MCF 10A (cell line): ENCODE results near the gene TNFRSF18. TPM values are rescaled to one million over a fixed set of nuclear protein-coding genes. Genes with fewer than 3 reads are reported as not detected.

ENCODE experiments used
- BruUV-seq: library from RNA; stranded (reverse); fragments of 400-500 nt; replicated peaks from 2 replicates; lab custom pipeline; 2021; lab: Mats Ljungman, UMichigan
- CTCF ChIA-PET: fragments of 300-600 bp; sonication (Branson Sonifier 250); formaldehyde crosslinking; extraction: SDS; loops from one replicate; lab custom pipeline; 2021; ENCODE audit warnings: antibody characterized with exemption, inconsistent platforms; lab: Yijun Ruan, JAX
- POLR2A ChIA-PET: fragments of 300-600, 350-650 bp; sonication (Branson Sonifier 250); formaldehyde crosslinking; extraction: SDS; loops from one replicate; lab custom pipeline; 2020; ENCODE audit warnings: antibody characterized with exemption, inconsistent platforms; lab: Yijun Ruan, JAX
- DNase-seq: peaks from one replicate; pipeline ENCODE4 v3.0.0-alpha.2; 2018; ENCODE audit not compliant: unreplicated experiment
- H3K27ac Mint-ChIP-seq: one replicate; pipeline ENCODE4 v1.8.0; 2022; ENCODE audit warnings: mild to moderate bottlenecking, low read depth, mixed read lengths; ENCODE audit not compliant: unreplicated experiment
- H3K27me3 Mint-ChIP-seq: one replicate; pipeline ENCODE4 v1.8.0; 2022; ENCODE audit warnings: mixed read lengths; ENCODE audit not compliant: insufficient read depth, unreplicated experiment
- H3K36me3 Mint-ChIP-seq: one replicate; pipeline ENCODE4 v1.8.0; 2022; ENCODE audit warnings: mild to moderate bottlenecking, moderate library complexity, mixed read lengths; ENCODE audit not compliant: insufficient read depth, unreplicated experiment
- H3K4me1 Mint-ChIP-seq: one replicate; pipeline ENCODE4 v1.8.0; 2022; ENCODE audit warnings: mixed read lengths; ENCODE audit not compliant: insufficient read depth, unreplicated experiment
- H3K4me3 Mint-ChIP-seq: one replicate; pipeline ENCODE4 v1.8.0; 2022; ENCODE audit warnings: mild to moderate bottlenecking, moderate library complexity, mixed read lengths; ENCODE audit not compliant: unreplicated experiment
- H3K9me3 Mint-ChIP-seq: one replicate; pipeline ENCODE4 v1.8.0; 2022; ENCODE audit warnings: mixed read lengths; ENCODE audit not compliant: unreplicated experiment
- CTCF ChIP-seq: fragments of 200-600 bp; IDR thresholded peaks from one replicate; pipeline ENCODE4 v1.8.0; 2022; ENCODE audit warnings: antibody characterized with exemption, mild to moderate bottlenecking; ENCODE audit not compliant: unreplicated experiment
- intact Hi-C: fragments of 100-400 bp; cut with micrococcal nuclease; formaldehyde crosslinking; loops from 2 replicates; pipeline ENCODE4 v1.14.1; 2022
- microRNA-seq: library from miRNA; unstranded; fragments of <30 nt; microRNA quantifications from one replicate; pipeline ENCODE4 v1.2.0, GENCODE V29; 2022
- total RNA-seq: library from RNA; stranded (reverse); gene quantifications from 2 replicates; pipeline ENCODE4 v1.2.3, GENCODE V29; 2022

Gene TNFRSF18
- total RNA-seq, 1 experiment from 2014 or later = not detected

- no peak overlapping the region for H3K27ac Mint-ChIP-seq
- no peaks in the 10 kb centered on the region for H3K27me3 Mint-ChIP-seq
- H3K36me3 Mint-ChIP-seq = no peaks in the 10 kb centered on the region
- no peaks in the 10 kb centered on the region for H3K4me1 Mint-ChIP-seq
- intact Hi-C loops = no loop called here
- H3K4me3 Mint-ChIP-seq = no peak overlapping the region
- ChIA-PET POLR2A (no interaction called here), CTCF (no interaction called here)
- DNase-seq = no peak
- H3K9me3 Mint-ChIP-seq = peaks cover 18% of the 10 kb centered on the region
- no TSS peak for BruUV-seq
- TF ChIP-seq CTCF = no peak
Observed at GRCh38 chr1:1155258-1155657, 51.1 kb downstream of the TNFRSF18 start.

DNA sequence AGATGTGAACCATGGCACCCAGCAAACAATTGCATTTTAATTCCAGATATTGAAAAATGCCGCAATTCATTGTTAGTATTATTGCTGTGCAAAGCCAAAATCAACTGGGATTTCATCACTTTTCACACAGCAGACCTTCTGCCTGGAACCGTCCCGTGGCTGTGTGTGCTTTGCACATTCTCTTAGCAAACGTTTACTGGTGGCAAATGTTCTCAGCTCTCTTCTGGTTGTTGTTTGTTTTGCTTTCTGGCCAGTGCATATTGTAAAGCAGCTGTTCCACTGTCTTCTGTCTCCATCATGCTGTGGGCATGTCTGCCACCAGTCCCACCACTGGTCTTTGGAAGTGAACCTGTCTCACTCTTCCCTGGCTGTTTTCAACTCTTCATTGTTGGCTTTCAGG is 52.5 kb downstream of the TNFRSF18 start:
- ChIA-PET CTCF (no interaction called here), POLR2A (no interaction called here)
- Mint-ChIP-seq H3K4me1 (no peaks in the 10 kb centered on the region), H3K27ac (no peak overlapping the region), H3K36me3 (no peaks in the 10 kb centered on the region), H3K4me3 (no peak overlapping the region), H3K9me3 (peaks cover 18% of the 10 kb centered on the region), H3K27me3 (no peaks in the 10 kb centered on the region)
- no peak for TF ChIP-seq CTCF
- intact Hi-C loops = no loop called here
- BruUV-seq = no TSS peak
- DNase-seq = no peak

Small RNA genes lying within 50 kb of the gene (microRNA-seq; reads per million reads assigned to microRNA genes)
- 7.7 reads per million, percentile 43 among the genes with 10 or more reads in this experiment for gene MIR200A
- 120 reads per million, percentile 74 among the genes with 10 or more reads in this experiment for gene MIR200B
- gene MIR429 = 9.3 reads per million, percentile 47 among the genes with 10 or more reads in this experiment

Other genes starting within 250 kb of the TNFRSF18 start
- gene NOC2L, start 247.3 kb downstream of the TNFRSF18 start, total RNA-seq = 117 and 136 TPM in 2 replicates
- 15.1 and 18.1 TPM in 2 replicates for gene KLHL17, start 246.0 kb downstream of the TNFRSF18 start, total RNA-seq
- gene PLEKHN1, start 240.1 kb downstream of the TNFRSF18 start, total RNA-seq = 7.9 and 11.1 TPM in 2 replicates
- gene PERM1, start 224.5 kb downstream of the TNFRSF18 start, total RNA-seq = not detected in 2 replicates
- 42.1 and 42.6 TPM in 2 replicates for gene HES4, start 206.5 kb downstream of the TNFRSF18 start, total RNA-seq
- gene ISG15, start 193.1 kb downstream of the TNFRSF18 start, total RNA-seq = 7.4 and 8.8 TPM in 2 replicates
- gene AGRN, start 186.5 kb downstream of the TNFRSF18 start, total RNA-seq = 286 and 303 TPM in 2 replicates
- gene RNF223, start 132.3 kb downstream of the TNFRSF18 start, total RNA-seq = 0.30 and 0.37 TPM in 2 replicates
- 15.7 and 18.6 TPM in 2 replicates for gene C1orf159, start 90.5 kb downstream of the TNFRSF18 start, total RNA-seq
- not detected in 2 replicates for gene TTLL10, start 32.7 kb downstream of the TNFRSF18 start, total RNA-seq
- gene TNFRSF4, start 7.6 kb upstream of the TNFRSF18 start, total RNA-seq = not detected in 2 replicates
- gene SDF4, start 25.4 kb upstream of the TNFRSF18 start, total RNA-seq = 122 and 127 TPM in 2 replicates
- 24.6 and 31.5 TPM in 2 replicates for gene B3GALT6, start 25.6 kb upstream of the TNFRSF18 start, total RNA-seq
- 1.5 and 3.3 TPM in 2 replicates for gene C1QTNF12, start 40.1 kb upstream of the TNFRSF18 start, total RNA-seq
- gene UBE2J2, start 67.3 kb upstream of the TNFRSF18 start, total RNA-seq = 62.1 and 70.5 TPM in 2 replicates
- gene SCNN1D, start 73.8 kb upstream of the TNFRSF18 start, total RNA-seq = 1.8 and 2.2 TPM in 2 replicates
- 31.5 and 33.5 TPM in 2 replicates for gene ACAP3, start 101.3 kb upstream of the TNFRSF18 start, total RNA-seq
- 15.9 and 27.4 TPM in 2 replicates for gene PUSL1, start 102.0 kb upstream of the TNFRSF18 start, total RNA-seq
- 122 and 129 TPM in 2 replicates for gene INTS11, start 118.1 kb upstream of the TNFRSF18 start, total RNA-seq
- gene CPTP, start 118.2 kb upstream of the TNFRSF18 start, total RNA-seq = 19.3 and 21.0 TPM in 2 replicates
- 0.17 TPM in 1 of 2 replicates, not detected in the other for gene TAS1R3, start 124.7 kb upstream of the TNFRSF18 start, total RNA-seq
- 96.2 and 113 TPM in 2 replicates for gene DVL1, start 142.8 kb upstream of the TNFRSF18 start, total RNA-seq
- gene MXRA8, start 152.0 kb upstream of the TNFRSF18 start, total RNA-seq = not detected in 2 replicates
- 120 and 148 TPM in 2 replicates for gene AURKAIP1, start 168.6 kb upstream of the TNFRSF18 start, total RNA-seq
- gene CCNL2, start 192.7 kb upstream of the TNFRSF18 start, total RNA-seq = 230 and 248 TPM in 2 replicates
- 131 and 137 TPM in 2 replicates for gene MRPL20, start 200.7 kb upstream of the TNFRSF18 start, total RNA-seq
- 0.86 and 1.4 TPM in 2 replicates for gene ANKRD65, start 214.7 kb upstream of the TNFRSF18 start, total RNA-seq
- 0.37 and 0.54 TPM in 2 replicates for gene VWA1, start 229.1 kb upstream of the TNFRSF18 start, total RNA-seq
- gene ATAD3C, start 243.1 kb upstream of the TNFRSF18 start, total RNA-seq = 0.27 and 2.0 TPM in 2 replicates